ENCODE measurements around the gene KITLG. TPM values are rescaled to one million over a fixed set of nuclear protein-coding genes. Genes with fewer than 3 reads are reported as not detected.

The KITLG gene
- total and polyA plus RNA-seq, 12 donors: 1.9 to 22.7 (median 9.5) TPM

- no peak overlapping the region for H3K4me3 ChIP-seq
- no peak for DNase-seq
- H3K27me3 ChIP-seq: no peaks in the 10 kb centered on the region
- intact Hi-C loops (cut with DNase I): no loop called here
- H3K27ac ChIP-seq: no peak overlapping the region
- H3K9me3 ChIP-seq (replicated peaks in 1 of 3): no peaks in the 10 kb centered on the region
- H3K4me1 ChIP-seq (replicated peaks in 1 of 2): peaks cover 3 to 7% of the 10 kb centered on the region in 2 donors
- no peak for TF ChIP-seq POLR2A (IDR thresholded peaks at IDR 0.05)
- TF ChIP-seq, protein P1, sequence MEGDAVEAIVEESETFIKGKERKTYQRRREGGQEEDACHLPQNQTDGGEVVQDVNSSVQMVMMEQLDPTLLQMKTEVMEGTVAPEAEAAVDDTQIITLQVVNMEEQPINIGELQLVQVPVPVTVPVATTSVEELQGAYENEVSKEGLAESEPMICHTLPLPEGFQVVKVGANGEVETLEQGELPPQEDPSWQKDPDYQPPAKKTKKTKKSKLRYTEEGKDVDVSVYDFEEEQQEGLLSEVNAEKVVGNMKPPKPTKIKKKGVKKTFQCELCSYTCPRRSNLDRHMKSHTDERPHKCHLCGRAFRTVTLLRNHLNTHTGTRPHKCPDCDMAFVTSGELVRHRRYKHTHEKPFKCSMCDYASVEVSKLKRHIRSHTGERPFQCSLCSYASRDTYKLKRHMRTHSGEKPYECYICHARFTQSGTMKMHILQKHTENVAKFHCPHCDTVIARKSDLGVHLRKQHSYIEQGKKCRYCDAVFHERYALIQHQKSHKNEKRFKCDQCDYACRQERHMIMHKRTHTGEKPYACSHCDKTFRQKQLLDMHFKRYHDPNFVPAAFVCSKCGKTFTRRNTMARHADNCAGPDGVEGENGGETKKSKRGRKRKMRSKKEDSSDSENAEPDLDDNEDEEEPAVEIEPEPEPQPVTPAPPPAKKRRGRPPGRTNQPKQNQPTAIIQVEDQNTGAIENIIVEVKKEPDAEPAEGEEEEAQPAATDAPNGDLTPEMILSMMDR (IDR thresholded peaks at IDR 0.05): no peak
- no peaks in the 10 kb centered on the region for H3K36me3 ChIP-seq (replicated peaks in 1 of 2)
Observed at GRCh38 chr12:88595697-88596096, 15.4 kb upstream of the KITLG start.

DNA sequence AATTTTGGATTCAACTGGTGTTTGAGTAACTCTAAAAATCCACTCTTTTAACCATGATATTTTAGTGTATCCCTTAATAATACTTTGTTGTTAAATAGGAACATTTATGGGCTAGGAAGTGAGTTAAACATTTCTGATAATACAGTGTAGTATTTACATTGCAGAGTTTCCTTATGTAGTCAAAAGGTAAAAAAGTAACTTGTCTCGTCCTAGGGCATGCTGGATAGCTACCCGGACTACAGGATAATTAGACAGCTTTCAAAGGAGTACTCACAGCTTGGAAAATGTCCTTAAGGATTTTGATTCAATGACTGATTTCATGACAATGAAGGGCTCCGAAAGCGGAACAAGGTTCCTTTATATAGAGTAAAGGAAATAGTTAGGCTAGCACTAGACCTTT, 14.5 kb upstream of the KITLG start:
- Histone ChIP-seq H3K27ac (no peak overlapping the region), H3K4me1 (replicated peaks in 1 of 2) (peaks cover 3 to 7% of the 10 kb centered on the region in 2 donors), H3K27me3 (no peaks in the 10 kb centered on the region), H3K36me3 (replicated peaks in 1 of 2) (no peaks in the 10 kb centered on the region), H3K9me3 (replicated peaks in 1 of 3) (no peaks in the 10 kb centered on the region), H3K4me3 (no peak overlapping the region)
- no peak for DNase-seq
- intact Hi-C loops (cut with DNase I): no loop called here
- TF ChIP-seq POLR2A (IDR thresholded peaks at IDR 0.05): no peak
- TF ChIP-seq, protein P1 (IDR thresholded peaks at IDR 0.05): no peak
- WGBS, 4 donors: 64 to 75% (median 72%) methylated on average over 4 of the region's 4 CpGs

- H3K4me3 ChIP-seq: no peak overlapping the region
- no peaks in the 10 kb centered on the region for H3K36me3 ChIP-seq (replicated peaks in 1 of 2)
- 83 to 87% (median 87%) methylated on average over 2 of the region's 2 CpGs for WGBS, 4 donors
- intact Hi-C loops (cut with DNase I): no loop called here
- no peak overlapping the region for H3K27ac ChIP-seq
- H3K4me1 ChIP-seq (replicated peaks in 1 of 2): peaks cover 3 to 7% of the 10 kb centered on the region in 2 donors
- no peak for TF ChIP-seq POLR2A (IDR thresholded peaks at IDR 0.05)
- TF ChIP-seq, protein P1 (IDR thresholded peaks at IDR 0.05): no peak
- no peaks in the 10 kb centered on the region for H3K27me3 ChIP-seq
- H3K9me3 ChIP-seq (replicated peaks in 1 of 3): no peaks in the 10 kb centered on the region
- DNase-seq: no peak
Observed at GRCh38 chr12:88591343-88591742, 11.1 kb upstream of the KITLG start.

DNA sequence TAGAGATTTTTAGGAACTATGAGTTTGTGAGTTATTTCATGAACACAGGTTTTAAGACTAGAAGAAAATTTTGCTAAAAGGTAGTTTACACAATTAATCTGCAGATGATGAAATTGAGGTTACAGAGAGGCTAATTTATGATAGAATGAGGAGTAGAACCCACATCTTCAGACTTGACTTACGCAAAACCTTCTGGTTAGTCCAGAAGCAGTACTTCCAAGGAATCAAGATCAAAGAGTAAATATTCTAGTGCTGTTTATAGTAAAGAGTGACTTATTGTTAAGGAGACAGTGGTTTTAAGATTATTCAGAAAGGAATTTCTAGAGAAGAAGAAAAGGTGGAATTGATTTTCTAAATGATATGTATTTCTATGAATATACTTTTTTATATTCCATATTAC, 10.6 kb upstream of the KITLG start:
- no peak overlapping the region for H3K27ac ChIP-seq
- H3K4me3 ChIP-seq: no peak overlapping the region
- H3K36me3 ChIP-seq (replicated peaks in 1 of 2): no peaks in the 10 kb centered on the region
- intact Hi-C loops (cut with DNase I): no loop called here
- H3K4me1 ChIP-seq (replicated peaks in 1 of 2): peaks cover under 1 to 7% of the 10 kb centered on the region in 2 donors
- no peaks in the 10 kb centered on the region for H3K27me3 ChIP-seq
- WGBS, 4 donors: 95 to 97% (median 95%) methylated on average over 1 of the region's 1 CpG
- no peaks in the 10 kb centered on the region for H3K9me3 ChIP-seq (replicated peaks in 1 of 3)
- DNase-seq: no peak
- TF ChIP-seq POLR2A (IDR thresholded peaks at IDR 0.05): no peak
- TF ChIP-seq, protein P1 (IDR thresholded peaks at IDR 0.05): no peak

Data from adrenal gland (tissue), 12 donors.